ENCODE measurements around the gene DISP3.

DISP3 gene

DNA sequence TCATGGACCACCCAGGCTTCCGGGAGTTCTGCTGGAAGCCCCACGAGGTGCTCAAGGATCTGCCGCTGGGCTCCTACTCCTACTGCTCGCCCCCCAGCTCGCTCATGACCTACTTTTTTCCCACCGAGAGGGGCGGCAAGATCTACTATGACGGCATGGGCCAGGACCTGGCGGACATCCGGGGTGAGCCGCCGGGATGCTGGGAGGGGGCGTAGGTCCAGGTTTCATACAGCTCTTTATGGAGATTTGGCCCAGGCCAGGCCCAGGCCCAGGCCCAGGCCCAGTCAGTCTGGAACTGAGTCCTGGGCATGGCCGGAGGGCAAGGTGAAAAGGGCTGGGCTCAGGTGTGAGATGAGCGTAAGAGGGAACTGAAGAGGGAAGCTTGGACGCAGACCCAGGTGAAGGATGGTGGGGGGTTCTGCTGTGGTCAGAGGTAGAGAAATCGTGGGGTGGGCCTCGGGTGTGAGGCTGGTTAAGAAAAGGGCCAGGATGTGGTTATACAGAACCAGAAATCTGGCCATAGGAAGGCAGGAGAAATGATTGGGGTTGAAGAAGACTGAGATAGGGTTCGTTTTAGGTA is 23.0 kb downstream of the DISP3 start:
- no peak overlapping the region for H3K4me3 ChIP-seq (ENCODE audit: low read depth, low read length)
- TF ChIP-seq, protein P1, sequence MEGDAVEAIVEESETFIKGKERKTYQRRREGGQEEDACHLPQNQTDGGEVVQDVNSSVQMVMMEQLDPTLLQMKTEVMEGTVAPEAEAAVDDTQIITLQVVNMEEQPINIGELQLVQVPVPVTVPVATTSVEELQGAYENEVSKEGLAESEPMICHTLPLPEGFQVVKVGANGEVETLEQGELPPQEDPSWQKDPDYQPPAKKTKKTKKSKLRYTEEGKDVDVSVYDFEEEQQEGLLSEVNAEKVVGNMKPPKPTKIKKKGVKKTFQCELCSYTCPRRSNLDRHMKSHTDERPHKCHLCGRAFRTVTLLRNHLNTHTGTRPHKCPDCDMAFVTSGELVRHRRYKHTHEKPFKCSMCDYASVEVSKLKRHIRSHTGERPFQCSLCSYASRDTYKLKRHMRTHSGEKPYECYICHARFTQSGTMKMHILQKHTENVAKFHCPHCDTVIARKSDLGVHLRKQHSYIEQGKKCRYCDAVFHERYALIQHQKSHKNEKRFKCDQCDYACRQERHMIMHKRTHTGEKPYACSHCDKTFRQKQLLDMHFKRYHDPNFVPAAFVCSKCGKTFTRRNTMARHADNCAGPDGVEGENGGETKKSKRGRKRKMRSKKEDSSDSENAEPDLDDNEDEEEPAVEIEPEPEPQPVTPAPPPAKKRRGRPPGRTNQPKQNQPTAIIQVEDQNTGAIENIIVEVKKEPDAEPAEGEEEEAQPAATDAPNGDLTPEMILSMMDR (IDR thresholded peaks at IDR 0.05; ENCODE audit: low read depth, low read length) = no peak

DNA sequence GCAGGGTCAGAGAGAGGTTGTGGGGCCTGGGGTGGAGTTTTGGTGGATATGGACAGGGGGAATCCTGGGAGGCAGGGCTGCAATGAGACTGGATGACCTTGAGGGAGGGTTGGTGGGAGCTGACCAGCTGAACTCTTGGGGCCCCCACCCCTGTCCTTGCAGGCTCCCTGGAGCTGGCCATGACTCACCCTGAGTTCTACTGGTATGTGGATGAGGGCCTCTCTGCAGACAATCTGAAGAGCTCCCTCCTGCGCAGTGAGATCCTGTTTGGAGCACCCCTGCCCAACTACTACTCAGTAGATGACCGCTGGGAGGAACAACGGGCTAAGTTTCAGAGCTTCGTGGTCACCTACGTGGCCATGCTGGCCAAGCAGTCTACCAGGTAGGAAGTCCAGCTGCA is 23.6 kb downstream of the DISP3 start:
- H3K4me3 ChIP-seq (ENCODE audit: low read depth, low read length) = no peak overlapping the region
- TF ChIP-seq, protein P1 (IDR thresholded peaks at IDR 0.05; ENCODE audit: low read depth, low read length) = no peak

DNA sequence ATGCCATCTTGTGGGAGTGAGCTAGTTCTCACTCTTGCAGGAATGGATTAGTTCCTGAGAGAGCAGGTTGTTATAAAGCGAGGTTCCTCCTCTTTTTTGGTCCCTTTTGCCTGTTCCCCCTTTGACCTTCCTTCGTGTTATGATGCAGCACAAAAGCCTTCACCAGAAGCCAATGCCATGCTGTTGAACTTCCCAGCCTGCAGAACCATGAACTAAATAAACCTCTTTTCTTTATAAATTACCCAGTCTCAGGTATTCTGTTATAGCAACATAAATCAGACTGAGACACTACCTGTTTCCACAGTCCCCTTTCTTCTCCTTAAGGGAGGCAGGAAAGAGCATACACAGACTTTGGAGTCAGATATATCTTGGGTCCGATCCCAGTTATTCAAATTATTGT is 25.6 kb downstream of the DISP3 start:
- no peak overlapping the region for H3K4me3 ChIP-seq (ENCODE audit: low read depth, low read length)
- TF ChIP-seq, protein P1 (IDR thresholded peaks at IDR 0.05; ENCODE audit: low read depth, low read length) = no peak

DNA sequence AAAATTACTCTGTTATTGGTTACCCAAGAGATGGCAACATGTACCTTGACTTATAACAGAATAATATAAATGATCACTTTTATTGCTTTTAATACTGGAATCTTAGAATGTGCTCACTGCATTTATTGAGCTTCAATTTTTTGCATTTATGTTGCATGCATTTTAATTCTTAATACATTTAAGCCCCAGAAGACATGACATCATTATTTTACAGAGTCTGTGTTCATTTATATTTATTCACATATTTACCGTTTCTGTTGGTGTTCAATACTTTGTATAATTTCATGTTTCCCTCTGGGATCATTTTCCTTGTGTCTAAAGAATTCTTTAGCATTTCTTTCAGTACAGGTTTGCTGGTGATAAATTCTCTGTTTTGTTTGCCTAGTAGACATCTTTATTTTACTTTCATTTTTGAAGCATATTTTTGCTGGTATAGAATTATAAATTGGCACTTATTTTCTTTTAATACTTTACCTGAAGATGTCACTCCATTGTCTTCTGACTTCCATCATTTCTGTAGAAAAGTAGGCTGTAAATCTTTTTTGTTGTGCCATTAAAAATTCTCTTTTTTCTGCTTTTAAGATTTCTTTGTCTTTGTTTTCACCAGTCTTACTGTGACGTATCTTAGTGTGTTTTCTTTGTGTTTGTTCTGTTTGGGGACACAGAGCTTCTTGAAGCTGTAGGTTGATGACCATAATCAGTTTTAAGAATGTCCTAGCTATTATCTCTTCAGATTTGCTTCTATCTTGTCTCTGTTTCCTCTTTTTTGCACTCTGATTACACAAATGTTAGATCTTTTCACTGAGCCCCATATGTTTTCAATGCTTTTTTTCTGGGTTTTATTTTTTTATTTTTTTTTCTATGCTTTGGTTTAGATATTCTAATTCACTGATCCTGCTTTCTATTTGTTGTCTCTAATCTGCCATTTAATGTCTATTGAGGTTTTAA is 26.9 kb downstream of the DISP3 start:
- TF ChIP-seq, protein P1 (IDR thresholded peaks at IDR 0.05; ENCODE audit: low read depth, low read length) = no peak
- H3K4me3 ChIP-seq (ENCODE audit: low read depth, low read length) = no peak overlapping the region

DNA sequence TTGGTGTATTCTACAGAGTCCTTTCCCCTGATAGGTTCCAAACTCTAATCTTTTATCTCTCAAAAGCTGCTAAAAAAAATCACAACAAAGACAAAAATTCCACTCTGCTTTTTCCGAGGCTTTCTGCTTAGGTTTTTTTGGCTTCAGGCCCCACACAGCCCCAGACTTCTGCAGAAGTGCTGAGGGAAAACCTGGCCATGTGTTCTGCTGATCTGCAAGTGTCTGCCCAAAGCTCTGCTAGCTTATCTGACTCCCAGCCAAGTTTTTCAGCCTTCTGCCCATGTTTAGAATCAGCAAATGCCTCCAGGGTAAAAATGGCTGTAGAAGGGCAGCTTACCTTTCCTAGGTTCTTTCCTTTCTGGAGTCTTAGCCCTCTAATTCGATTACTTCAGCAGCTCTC is 28.4 kb downstream of the DISP3 start:
- TF ChIP-seq, protein P1 (IDR thresholded peaks at IDR 0.05; ENCODE audit: low read depth, low read length) = no peak
- H3K4me3 ChIP-seq (ENCODE audit: low read depth, low read length) = no peak overlapping the region

DNA sequence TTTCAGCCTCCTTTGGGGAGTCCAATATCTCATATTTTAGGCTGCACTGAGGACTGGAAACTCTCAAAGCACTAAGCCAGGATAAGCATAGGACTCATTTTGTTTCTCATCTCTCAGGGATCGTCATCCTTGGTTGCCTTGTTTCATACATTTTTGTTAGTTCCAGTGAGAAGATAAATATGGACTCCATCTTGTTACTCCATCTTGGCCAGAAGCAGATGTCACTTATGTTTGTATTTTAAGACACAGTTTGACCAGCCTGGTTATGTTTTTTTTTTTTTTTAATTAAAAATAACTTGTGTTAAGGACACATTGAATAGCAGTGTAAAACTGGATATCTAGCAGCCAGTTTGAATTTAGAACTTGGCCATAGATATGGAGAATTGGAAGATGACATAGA is 34.7 kb downstream of the DISP3 start:
- TF ChIP-seq, protein P1 (IDR thresholded peaks at IDR 0.05; ENCODE audit: low read depth, low read length) = no peak
- H3K4me3 ChIP-seq (ENCODE audit: low read depth, low read length) = no peak overlapping the region

DNA sequence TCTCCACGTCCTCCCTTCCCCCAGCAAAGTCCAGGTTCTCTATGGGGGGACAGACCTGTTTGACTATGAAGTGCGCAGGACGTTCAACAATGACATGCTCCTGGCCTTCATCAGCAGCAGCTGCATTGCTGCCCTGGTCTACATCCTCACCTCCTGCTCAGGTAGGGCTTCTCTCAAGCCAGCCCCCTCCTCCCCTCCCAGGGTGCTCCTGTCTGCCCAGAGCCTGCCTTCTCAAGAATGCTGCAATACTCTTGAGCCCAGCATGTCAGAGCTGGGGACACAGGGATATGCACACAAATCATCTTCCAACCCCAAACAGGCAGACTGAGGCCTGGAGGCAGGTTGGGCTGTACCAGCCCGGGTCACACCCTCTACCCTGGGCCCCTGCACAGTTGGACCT is 35.4 kb downstream of the DISP3 start:
- no peak overlapping the region for H3K4me3 ChIP-seq (ENCODE audit: low read depth, low read length)
- TF ChIP-seq, protein P1 (IDR thresholded peaks at IDR 0.05; ENCODE audit: low read depth, low read length) = no peak
